ENCODE data around the gene DSTN. TPM values are rescaled to one million over a fixed set of nuclear protein-coding genes. Genes with fewer than 3 reads are reported as not detected.

DSTN gene
- total RNA-seq, 1 experiment from 2014 or later, result 202 TPM

- TF ChIP-seq REST (IDR thresholded peaks at IDR 0.05; ENCODE audit: low read depth), result no peak
- TF ChIP-seq YY1 (IDR thresholded peaks at IDR 0.05; ENCODE audit: extremely low read depth, insufficient replicate concordance, low read depth, low read length), result no peak
- no peak for TF ChIP-seq TCF7L2 (IDR thresholded peaks at IDR 0.05; ENCODE audit: borderline replicate concordance, extremely low read depth, insufficient read depth, insufficient read length)
- TF ChIP-seq, protein P1, sequence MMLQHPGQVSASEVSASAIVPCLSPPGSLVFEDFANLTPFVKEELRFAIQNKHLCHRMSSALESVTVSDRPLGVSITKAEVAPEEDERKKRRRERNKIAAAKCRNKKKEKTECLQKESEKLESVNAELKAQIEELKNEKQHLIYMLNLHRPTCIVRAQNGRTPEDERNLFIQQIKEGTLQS (IDR thresholded peaks at IDR 0.05), result no peak
- peak; percentile 61 for TF ChIP-seq JUND (IDR thresholded peaks at IDR 0.05)
- no peak for TF ChIP-seq ZFX (IDR thresholded peaks at IDR 0.05)
- TF ChIP-seq SIN3A (IDR thresholded peaks at IDR 0.05; ENCODE audit: low read depth), result no peak
- 0 out of 2 replicates have a peak, but pooled peaks have one; percentile 22 for TF ChIP-seq CBX3 (IDR thresholded peaks at IDR 0.05; ENCODE audit: low read depth)
- no peak for TF ChIP-seq EZH2 (IDR thresholded peaks at IDR 0.05)
- TF ChIP-seq FOSL1 (IDR thresholded peaks at IDR 0.05; ENCODE audit: low read depth), result peak; percentile 82
- TF ChIP-seq SRF (IDR thresholded peaks at IDR 0.05; ENCODE audit: low read depth), result no peak
- TF ChIP-seq, protein P2, sequence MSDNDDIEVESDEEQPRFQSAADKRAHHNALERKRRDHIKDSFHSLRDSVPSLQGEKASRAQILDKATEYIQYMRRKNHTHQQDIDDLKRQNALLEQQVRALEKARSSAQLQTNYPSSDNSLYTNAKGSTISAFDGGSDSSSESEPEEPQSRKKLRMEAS (IDR thresholded peaks at IDR 0.05), result no peak
Observed at GRCh38 chr20:17538517-17539170, 31.2 kb upstream of the DSTN start (continued).

DNA sequence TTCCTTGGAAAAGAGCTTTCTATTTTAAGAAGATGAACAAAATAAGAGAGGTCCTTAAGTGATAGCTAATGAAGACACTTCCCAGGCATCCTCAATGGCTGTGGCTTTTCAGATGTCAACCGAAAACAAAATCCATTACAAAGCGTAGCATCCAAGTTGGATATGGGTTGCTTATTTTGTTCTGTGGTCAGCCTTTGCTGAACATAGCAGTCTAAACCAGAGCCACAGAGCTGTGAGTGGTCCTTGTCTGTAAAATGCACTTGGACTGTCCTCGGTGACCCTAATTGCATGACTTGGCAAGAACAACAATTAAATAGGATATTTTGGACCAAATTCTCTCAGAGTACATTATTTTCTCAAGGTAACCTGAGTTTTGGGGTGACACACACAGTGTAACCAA is 28.3 kb upstream of the DSTN start:
- Histone ChIP-seq H3K4me3 (replicated peaks in 1 of 2; ENCODE audit: low read depth in 1 of 2, low read length in 2 of 2) (no peak overlapping the region), H3K9me3 (ENCODE audit: control insufficient read depth in 1 of 2, insufficient read depth in 1 of 2, low read depth in 1 of 2, low read length in 2 of 2) (no peaks in the 10 kb centered on the region), H3K4me1 (ENCODE audit: control insufficient read depth in 1 of 2, insufficient read depth in 2 of 2, low read length in 2 of 2) (peaks cover 23 to 30% of the 10 kb centered on the region in 2 experiments), H3K36me3 (ENCODE audit: control insufficient read depth in 1 of 2, insufficient read depth in 2 of 2, low read length in 2 of 2) (no peaks in the 10 kb centered on the region), H3K4me2 (ENCODE audit: low read length) (no peak overlapping the region), H3K79me2 (ENCODE audit: insufficient read depth, low read length) (no peaks in the 10 kb centered on the region), H4K20me1 (ENCODE audit: insufficient read depth) (no peaks in the 10 kb centered on the region), H2AFZ (ENCODE audit: low read depth, low read length, poor library complexity, severe bottlenecking) (no peak overlapping the region), H3K27ac (ENCODE audit: low read depth, low read length) (no peak overlapping the region), H3K9me2 (ENCODE audit: insufficient read depth) (no peaks in the 10 kb centered on the region), H3K9ac (ENCODE audit: low read length) (no peak overlapping the region), H3K27me3 (ENCODE audit: insufficient read depth, low read length) (no peaks in the 10 kb centered on the region)
- DNase-seq (ENCODE audit: low read depth, low spot score), result no peak
- ATAC-seq, result no peak
- ChIA-PET RAD21 (ENCODE audit: low non-redundant PET in 1 of 2, low total read pairs in 2 of 2, uncharacterized antibody in 2 of 2, unreplicated experiment in 2 of 2) (no interaction called here), POLR2A (no interaction called here), CTCF (no interaction called here)
- BruUV-seq (replicated peaks), result no TSS peak
- intact Hi-C loops (cut with micrococcal nuclease), result no loop called here
- TF ChIP-seq POLR2AphosphoS5 (IDR thresholded peaks at IDR 0.05; ENCODE audit: low read depth, low read length) (no peak), SRF (IDR thresholded peaks at IDR 0.05; ENCODE audit: low read depth) (no peak), EZH2 (IDR thresholded peaks at IDR 0.05) (no peak), RAD21 (IDR thresholded peaks at IDR 0.05; ENCODE audit: low read depth) (no peak), SP1 (IDR thresholded peaks at IDR 0.05; ENCODE audit: low read depth) (no peak), FOSL1 (IDR thresholded peaks at IDR 0.05; ENCODE audit: low read depth) (no peak), CBX3 (IDR thresholded peaks at IDR 0.05; ENCODE audit: low read depth) (no peak), EGR1 (IDR thresholded peaks at IDR 0.05; ENCODE audit: low read depth) (no peak), SIN3A (IDR thresholded peaks at IDR 0.05; ENCODE audit: low read depth) (no peak), CEBPB (IDR thresholded peaks at IDR 0.05; ENCODE audit: low read depth) (no peak), TCF7L2 (IDR thresholded peaks at IDR 0.05; ENCODE audit: borderline replicate concordance, extremely low read depth, insufficient read depth, insufficient read length) (no peak)
- TF ChIP-seq, protein P3, sequence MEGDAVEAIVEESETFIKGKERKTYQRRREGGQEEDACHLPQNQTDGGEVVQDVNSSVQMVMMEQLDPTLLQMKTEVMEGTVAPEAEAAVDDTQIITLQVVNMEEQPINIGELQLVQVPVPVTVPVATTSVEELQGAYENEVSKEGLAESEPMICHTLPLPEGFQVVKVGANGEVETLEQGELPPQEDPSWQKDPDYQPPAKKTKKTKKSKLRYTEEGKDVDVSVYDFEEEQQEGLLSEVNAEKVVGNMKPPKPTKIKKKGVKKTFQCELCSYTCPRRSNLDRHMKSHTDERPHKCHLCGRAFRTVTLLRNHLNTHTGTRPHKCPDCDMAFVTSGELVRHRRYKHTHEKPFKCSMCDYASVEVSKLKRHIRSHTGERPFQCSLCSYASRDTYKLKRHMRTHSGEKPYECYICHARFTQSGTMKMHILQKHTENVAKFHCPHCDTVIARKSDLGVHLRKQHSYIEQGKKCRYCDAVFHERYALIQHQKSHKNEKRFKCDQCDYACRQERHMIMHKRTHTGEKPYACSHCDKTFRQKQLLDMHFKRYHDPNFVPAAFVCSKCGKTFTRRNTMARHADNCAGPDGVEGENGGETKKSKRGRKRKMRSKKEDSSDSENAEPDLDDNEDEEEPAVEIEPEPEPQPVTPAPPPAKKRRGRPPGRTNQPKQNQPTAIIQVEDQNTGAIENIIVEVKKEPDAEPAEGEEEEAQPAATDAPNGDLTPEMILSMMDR (IDR thresholded peaks at IDR 0.05 in 2 of 3, conservative IDR thresholded peaks at IDR 0.05 in 1 of 3; ENCODE audit: borderline replicate concordance in 1 of 3, insufficient read depth in 1 of 3, low read depth in 2 of 3, low read length in 2 of 3), result no peak
